Bronchial smooth muscle cell (primary cell): ENCODE results near the gene RPS26. TPM values are rescaled to one million over a fixed set of nuclear protein-coding genes. Genes with fewer than 3 reads are reported as not detected.

Experiments
- total RNA-seq: library from RNA; depleted of rRNA; stranded (reverse); fragments of >200 nt; gene quantifications from 2 replicates; pipeline ENCODE4 v1.2.1, GENCODE V29; 2014

RPS26 gene
- 94.3 and 144 TPM in 2 replicates for total RNA-seq

GRCh38 chr12:56041552-56042429 is at the start of gene RPS26:
RPS26 (plus strand) TSS chr12:56041918; CDS start chr12:56042167, 249 bp downstream.

GRCh38 chr12:55996715-55997534 is 44.8 kb upstream of the RPS26 start, which contains the start of gene SUOX:
SUOX (plus strand) TSS chr12:55997276; CDS start chr12:56002222, 4,946 bp downstream.

GRCh38 chr12:56020423-56021184 is 21.1 kb upstream of the RPS26 start, which contains the start of gene IKZF4:
IKZF4 (plus strand) TSS chr12:56021043; CDS start chr12:56021494, 451 bp downstream.

GRCh38 chr12:56079723-56080555 is 38.2 kb downstream of the RPS26 start, which contains the start of gene ERBB3:
ERBB3 (plus strand) TSS chr12:56080165; CDS start chr12:56080301, 136 bp downstream.

Other genes starting within 250 kb of the RPS26 start
- gene SARNP, start 224.2 kb upstream of the RPS26 start, total RNA-seq, result 65.7 and 101 TPM in 2 replicates
- gene ORMDL2, start 223.9 kb upstream of the RPS26 start, total RNA-seq, result 20.8 and 23.9 TPM in 2 replicates
- gene DNAJC14, start 212.3 kb upstream of the RPS26 start, total RNA-seq, result 55.8 and 58.3 TPM in 2 replicates
- gene MMP19, start 199.0 kb upstream of the RPS26 start, total RNA-seq, result 6.0 and 6.1 TPM in 2 replicates
- 29.8 and 43.8 TPM in 2 replicates for gene PYM1, start 114.0 kb upstream of the RPS26 start, total RNA-seq
- gene DGKA, start 110.8 kb upstream of the RPS26 start, total RNA-seq, result 36.4 and 38.0 TPM in 2 replicates
- gene PMEL, start 75.9 kb upstream of the RPS26 start, total RNA-seq, result 0.43 and 1.3 TPM in 2 replicates
- gene CDK2, start 75.1 kb upstream of the RPS26 start, total RNA-seq, result 4.5 and 6.8 TPM in 2 replicates
- gene RAB5B, start 67.8 kb upstream of the RPS26 start, total RNA-seq, result 37.5 and 43.0 TPM in 2 replicates
- 12.2 and 13.1 TPM in 2 replicates for gene SUOX, start 44.6 kb upstream of the RPS26 start, total RNA-seq
- 1.4 and 1.6 TPM in 2 replicates for gene IKZF4, start 20.9 kb upstream of the RPS26 start, total RNA-seq
- gene ERBB3, start 38.2 kb downstream of the RPS26 start, total RNA-seq, result 0.63 and 0.94 TPM in 2 replicates
- gene PA2G4, start 62.6 kb downstream of the RPS26 start, total RNA-seq, result 86.1 and 108 TPM in 2 replicates
- 3,876 and 6,422 TPM in 2 replicates for gene RPL41, start 74.7 kb downstream of the RPS26 start, total RNA-seq
- gene ZC3H10, start 76.3 kb downstream of the RPS26 start, total RNA-seq, result 6.0 and 8.2 TPM in 2 replicates
- gene ESYT1, start 86.3 kb downstream of the RPS26 start, total RNA-seq, result 138 and 202 TPM in 2 replicates
- gene MYL6B, start 110.7 kb downstream of the RPS26 start, total RNA-seq, result 124 and 137 TPM in 2 replicates
- 2,436 and 3,376 TPM in 2 replicates for gene MYL6, start 116.4 kb downstream of the RPS26 start, total RNA-seq
- 46.7 and 55.5 TPM in 2 replicates for gene SMARCC2, start 147.6 kb downstream of the RPS26 start, total RNA-seq
- 81.8 and 103 TPM in 2 replicates for gene RNF41, start 180.0 kb downstream of the RPS26 start, total RNA-seq
- 26.0 and 27.6 TPM in 2 replicates for gene NABP2, start 182.4 kb downstream of the RPS26 start, total RNA-seq
- 0.26 and 0.47 TPM in 2 replicates for gene SLC39A5, start 188.1 kb downstream of the RPS26 start, total RNA-seq
- gene ANKRD52, start 216.5 kb downstream of the RPS26 start, total RNA-seq, result 8.4 and 15.8 TPM in 2 replicates
- gene COQ10A, start 225.0 kb downstream of the RPS26 start, total RNA-seq, result 9.1 and 10.2 TPM in 2 replicates